Activated T-helper 2 cell treated with anti-CD3 and anti-CD28 coated beads, Interferon-gamma antibody, Interleukin-2, Interleukin-4, amounts not matched to agents 10 μg/mL and 5 μg/mL and 100 μg/mL, durations not matched to agents 14 hours and 24 hours and 36 hours (primary cell): ENCODE results near the gene TSR3. TPM values are rescaled to one million over a fixed set of nuclear protein-coding genes. Genes with fewer than 3 reads are reported as not detected.

Experiments used
- DNase-seq: peaks from one replicate; pipeline ENCODE4 v3.0.0; 2021; ENCODE audit warnings: low spot score
- H3K27ac Mint-ChIP-seq: one replicate; pipeline ENCODE4 v1.8.0; 2021; ENCODE audit warnings: mixed read lengths
- H3K27me3 Mint-ChIP-seq: one replicate; pipeline ENCODE4 v1.8.0; 2021; ENCODE audit warnings: low read depth, mixed read lengths
- H3K36me3 Mint-ChIP-seq: one replicate; pipeline ENCODE4 v1.8.0; 2021; ENCODE audit warnings: low read depth, mixed read lengths
- H3K4me1 Mint-ChIP-seq: one replicate; pipeline ENCODE4 v1.8.0; 2021; ENCODE audit warnings: low read depth, mixed read lengths
- H3K4me3 Mint-ChIP-seq: one replicate; pipeline ENCODE4 v1.8.0; 2021; ENCODE audit warnings: low read depth, mild to moderate bottlenecking, moderate library complexity, mixed read lengths
- H3K9me3 Mint-ChIP-seq: one replicate; pipeline ENCODE4 v1.8.0; 2021; ENCODE audit warnings: mixed read lengths
- intact Hi-C: fragments of 100-400 bp; cut with micrococcal nuclease; formaldehyde crosslinking; loops from one replicate; pipeline ENCODE4 v1.15.1; 2023
- total RNA-seq: library from RNA; stranded (reverse); gene quantifications from 2 replicates; pipeline ENCODE4 v1.2.3, GENCODE V29; 2022

TSR3 gene
- total RNA-seq: 64.1 and 72.9 TPM in 2 replicates

GRCh38 chr16:1351582-1352362 is at the start of gene TSR3, which contains the start of gene GNPTG:
Gene TSR3, minus strand, starts transcription at chr16:1351878. Its CDS starts 74 bp downstream, at chr16:1351804.
Gene GNPTG, plus strand, starts transcription at chr16:1351931. Its CDS starts 35 bp downstream, at chr16:1351966.
- Mint-ChIP-seq H3K4me3 (peak within 1 kb of the TSS; percentile 86), H3K27me3 (no peaks in the 10 kb centered on the region), H3K36me3 (peaks cover 5% of the 10 kb centered on the region), H3K4me1 (peaks cover 14% of the 10 kb centered on the region), H3K9me3 (no peaks in the 10 kb centered on the region), H3K27ac (peak within 1 kb of the TSS; percentile 72)
- peak; percentile 86 for DNase-seq
- intact Hi-C loops: loop anchor here (1.0 to 5.0 kb wide), 3 partner anchors 8 to 261 kb away; partner anchors contain the start of genes CRAMP1, IFT140 and UQCC4

- H3K36me3 Mint-ChIP-seq: peaks cover 22% of the 10 kb centered on the region
- no peaks in the 10 kb centered on the region for H3K27me3 Mint-ChIP-seq
- intact Hi-C loops: no loop called here
- no peak overlapping the region for H3K27ac Mint-ChIP-seq
- DNase-seq: no peak
- no peak overlapping the region for H3K4me3 Mint-ChIP-seq
- no peaks in the 10 kb centered on the region for H3K4me1 Mint-ChIP-seq
- H3K9me3 Mint-ChIP-seq: no peaks in the 10 kb centered on the region
Measured at GRCh38 chr16:1401061-1401757, 49.5 kb upstream of the TSR3 start.

- Mint-ChIP-seq H3K4me1 (no peaks in the 10 kb centered on the region), H3K27ac (no peak overlapping the region), H3K4me3 (no peak overlapping the region), H3K36me3 (peaks cover 22% of the 10 kb centered on the region), H3K9me3 (no peaks in the 10 kb centered on the region), H3K27me3 (no peaks in the 10 kb centered on the region)
- intact Hi-C loops: loop anchor here (1.0 kb wide), 1 partner anchor 41 kb away; no protein-coding TSS in a partner anchor
- DNase-seq: no peak
Measured at GRCh38 chr16:1398826-1399581, 47.3 kb upstream of the TSR3 start.

GRCh38 chr16:1398351-1398750 is 46.7 kb upstream of the TSR3 start:
- Mint-ChIP-seq H3K4me3 (no peak overlapping the region), H3K4me1 (no peaks in the 10 kb centered on the region), H3K36me3 (peaks cover 22% of the 10 kb centered on the region), H3K27ac (no peak overlapping the region), H3K27me3 (no peaks in the 10 kb centered on the region), H3K9me3 (no peaks in the 10 kb centered on the region)
- no peak for DNase-seq
- intact Hi-C loops: loop anchor here (1.0 kb wide), 1 partner anchor 40 kb away; no protein-coding TSS in a partner anchor

GRCh38 chr16:1397779-1398178 is 46.1 kb upstream of the TSR3 start:
- no peak for DNase-seq
- H3K4me3 Mint-ChIP-seq: no peak overlapping the region
- no peak overlapping the region for H3K27ac Mint-ChIP-seq
- H3K36me3 Mint-ChIP-seq: peaks cover 23% of the 10 kb centered on the region
- intact Hi-C loops: loop anchor here (1.0 kb wide), 1 partner anchor 39 kb away; no protein-coding TSS in a partner anchor
- H3K9me3 Mint-ChIP-seq: no peaks in the 10 kb centered on the region
- no peaks in the 10 kb centered on the region for H3K27me3 Mint-ChIP-seq
- no peaks in the 10 kb centered on the region for H3K4me1 Mint-ChIP-seq

- H3K27ac Mint-ChIP-seq: no peak overlapping the region
- no peak overlapping the region for H3K4me3 Mint-ChIP-seq
- peaks cover 17% of the 10 kb centered on the region for H3K36me3 Mint-ChIP-seq
- no peak for DNase-seq
- no peaks in the 10 kb centered on the region for H3K4me1 Mint-ChIP-seq
- intact Hi-C loops: no loop called here
- no peaks in the 10 kb centered on the region for H3K27me3 Mint-ChIP-seq
- no peaks in the 10 kb centered on the region for H3K9me3 Mint-ChIP-seq
Measured at GRCh38 chr16:1395444-1396031, 43.9 kb upstream of the TSR3 start.

GRCh38 chr16:1394367-1394951 is 42.8 kb upstream of the TSR3 start:
- H3K4me3 Mint-ChIP-seq: no peak overlapping the region
- DNase-seq: no peak
- H3K27me3 Mint-ChIP-seq: no peaks in the 10 kb centered on the region
- intact Hi-C loops: no loop called here
- peaks cover 22% of the 10 kb centered on the region for H3K36me3 Mint-ChIP-seq
- no peaks in the 10 kb centered on the region for H3K4me1 Mint-ChIP-seq
- no peaks in the 10 kb centered on the region for H3K9me3 Mint-ChIP-seq
- no peak overlapping the region for H3K27ac Mint-ChIP-seq

- no peaks in the 10 kb centered on the region for H3K27me3 Mint-ChIP-seq
- intact Hi-C loops: no loop called here
- H3K4me1 Mint-ChIP-seq: no peaks in the 10 kb centered on the region
Measured at GRCh38 chr16:1393613-1394176, 42.0 kb upstream of the TSR3 start.

GRCh38 chr16:1392826-1393225 is 41.1 kb upstream of the TSR3 start:
- intact Hi-C loops: no loop called here

More at GRCh38 chr16:1393613-1394176, 42.0 kb upstream of the TSR3 start:
- no peak for DNase-seq
- Mint-ChIP-seq H3K27ac (no peak overlapping the region), H3K9me3 (no peaks in the 10 kb centered on the region), H3K4me3 (no peak overlapping the region), H3K36me3 (peaks cover 22% of the 10 kb centered on the region)

GRCh38 chr16:1390239-1390779 is 38.6 kb upstream of the TSR3 start:
- DNase-seq: no peak
- intact Hi-C loops: no loop called here
- peaks cover 14% of the 10 kb centered on the region for H3K36me3 Mint-ChIP-seq
- no peaks in the 10 kb centered on the region for H3K9me3 Mint-ChIP-seq
- no peaks in the 10 kb centered on the region for H3K27me3 Mint-ChIP-seq
- H3K4me3 Mint-ChIP-seq: no peak overlapping the region
- H3K27ac Mint-ChIP-seq: no peak overlapping the region
- H3K4me1 Mint-ChIP-seq: no peaks in the 10 kb centered on the region

More at GRCh38 chr16:1392826-1393225, 41.1 kb upstream of the TSR3 start:
- no peak overlapping the region for H3K4me3 Mint-ChIP-seq
- no peak for DNase-seq
- H3K27me3 Mint-ChIP-seq: no peaks in the 10 kb centered on the region
- no peak overlapping the region for H3K27ac Mint-ChIP-seq
- H3K9me3 Mint-ChIP-seq: no peaks in the 10 kb centered on the region
- peaks cover 17% of the 10 kb centered on the region for H3K36me3 Mint-ChIP-seq
- no peaks in the 10 kb centered on the region for H3K4me1 Mint-ChIP-seq

- H3K4me3 Mint-ChIP-seq: no peak overlapping the region
- H3K9me3 Mint-ChIP-seq: no peaks in the 10 kb centered on the region
- no peak for DNase-seq
- no peaks in the 10 kb centered on the region for H3K4me1 Mint-ChIP-seq
- no peaks in the 10 kb centered on the region for H3K27me3 Mint-ChIP-seq
- H3K27ac Mint-ChIP-seq: no peak overlapping the region
- intact Hi-C loops: no loop called here
- H3K36me3 Mint-ChIP-seq: peaks cover 16% of the 10 kb centered on the region
Measured at GRCh38 chr16:1389762-1390161, 38.1 kb upstream of the TSR3 start.
